Activated CD4-positive, alpha-beta T cell treated with anti-CD3 and anti-CD28 coated beads, Interleukin-2, amount 50 U/mL, for 48 hours (primary cell): ENCODE data around the gene MYCL.
"Not testable (repeated sequence)": the region's sequence is repeated elsewhere in the genome, so short reads cannot be mapped to it uniquely, and the experiment has no call there.

Experiments used
- DNase-seq, 2 experiments: peaks; one replicate each; pipeline ENCODE4 v3.0.0-alpha.2; 2020

MYCL gene

GRCh38 chr1:39915499-39916129, 13.9 kb upstream of the MYCL start:
- no peak for DNase-seq

DNA sequence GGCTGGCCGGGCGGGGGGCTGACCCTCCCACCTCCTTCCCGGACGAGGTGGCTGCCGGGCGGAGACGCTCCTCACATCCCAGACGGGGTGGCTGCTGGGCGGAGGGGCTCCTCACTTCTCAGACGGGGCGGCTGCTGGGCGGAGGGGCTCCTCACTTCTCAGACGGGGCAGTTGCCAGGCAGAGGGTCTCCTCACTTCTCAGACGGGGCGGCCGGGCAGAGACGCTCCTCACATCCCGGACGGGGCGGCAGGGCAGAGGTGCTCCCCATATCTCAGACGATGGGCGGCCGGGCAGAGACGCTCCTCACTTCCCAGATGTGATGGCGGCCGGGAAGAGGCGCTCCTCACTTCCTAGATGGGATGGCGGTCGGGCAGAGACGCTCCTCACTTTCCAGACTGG, 11.4 kb upstream of the MYCL start:
- DNase-seq, result not testable (repeated sequence)

DNA sequence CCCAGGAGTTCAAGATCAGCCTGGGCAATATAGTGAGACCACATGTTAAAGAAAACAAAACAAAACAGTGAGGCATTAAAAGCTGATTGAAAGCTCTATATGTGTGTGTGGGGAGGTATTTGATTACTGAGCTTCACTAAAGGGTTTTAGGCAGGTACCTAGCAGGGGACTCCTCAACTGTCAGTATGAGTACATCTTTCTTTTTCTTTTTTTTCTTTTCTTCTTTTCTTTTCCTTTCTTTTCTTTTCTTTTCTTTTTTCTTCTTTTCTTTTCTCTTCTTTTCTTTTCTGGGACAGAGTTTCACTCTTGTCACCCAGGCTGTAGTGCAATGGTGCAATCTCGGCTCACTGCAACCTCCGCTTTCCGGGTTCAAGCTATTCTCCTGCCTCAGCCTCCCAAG, 8.5 kb upstream of the MYCL start:
- DNase-seq, result no peak

- DNase-seq, result no peak
Measured at GRCh38 chr1:39908534-39908933, 6.8 kb upstream of the MYCL start.

DNA sequence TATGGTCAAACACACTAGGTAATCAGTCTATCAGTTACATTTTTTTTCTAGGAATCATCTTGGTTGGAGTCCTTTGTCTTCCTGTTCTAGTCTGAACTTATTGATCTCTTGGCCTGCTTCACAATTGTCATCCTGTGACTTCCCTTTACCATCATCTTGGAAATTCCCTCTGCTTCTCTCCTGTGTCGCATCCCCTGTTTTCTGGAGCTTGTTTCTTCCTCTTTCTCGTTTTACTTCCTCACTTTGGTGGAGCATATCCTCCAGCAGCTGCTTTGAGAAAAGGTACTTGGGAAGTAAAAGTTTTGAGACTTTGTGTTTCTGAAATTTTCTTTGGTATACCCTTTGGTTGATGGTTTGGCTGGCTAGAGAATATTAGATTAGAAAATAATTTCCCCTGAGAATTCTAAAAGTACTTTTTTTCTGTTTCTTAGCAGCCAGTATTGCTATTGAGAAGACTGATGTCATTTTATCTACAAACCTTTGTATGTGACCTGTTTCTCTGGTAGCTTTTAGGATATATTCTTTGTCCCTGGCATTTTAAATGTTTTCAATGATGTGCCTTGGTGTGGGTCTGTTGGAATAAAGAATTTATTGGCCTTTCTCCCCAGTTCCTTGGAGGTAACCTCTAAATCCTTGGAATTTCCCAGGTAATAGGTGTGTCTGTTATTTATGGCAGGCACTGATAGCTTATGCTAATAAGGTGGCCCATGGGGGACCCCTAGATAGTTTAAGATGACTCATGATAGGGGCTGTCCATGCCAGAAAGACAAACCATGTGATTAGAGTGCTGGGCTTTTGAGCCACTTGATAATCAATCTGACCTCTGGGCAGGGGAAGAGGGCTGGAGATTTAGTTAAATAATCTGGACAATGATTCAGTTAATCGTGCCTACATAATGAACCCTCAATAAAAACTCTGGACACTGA, 6.1 kb upstream of the MYCL start:
- no peak for DNase-seq

GRCh38 chr1:39905172-39905571, 3.5 kb upstream of the MYCL start:
- DNase-seq, result no peak

- DNase-seq, result no peak
Measured at GRCh38 chr1:39902460-39902807, 717 bp upstream of the MYCL start.

DNA sequence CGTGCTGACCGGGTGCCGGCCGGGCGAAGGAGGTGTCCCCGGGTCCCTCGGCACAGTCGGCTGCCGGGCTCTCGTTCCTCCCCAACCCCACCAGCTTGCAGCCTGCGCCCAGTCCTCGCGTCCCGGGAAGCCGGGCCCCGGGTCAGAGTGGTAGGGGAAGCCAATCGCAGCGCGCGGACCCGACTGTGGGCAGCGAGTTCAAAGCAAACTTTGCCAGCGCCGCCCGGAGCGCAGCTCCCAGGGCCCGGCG, 328 bp downstream of the MYCL start:
- DNase-seq, result peak in 1 of 2 experiments; percentile 29

DNA sequence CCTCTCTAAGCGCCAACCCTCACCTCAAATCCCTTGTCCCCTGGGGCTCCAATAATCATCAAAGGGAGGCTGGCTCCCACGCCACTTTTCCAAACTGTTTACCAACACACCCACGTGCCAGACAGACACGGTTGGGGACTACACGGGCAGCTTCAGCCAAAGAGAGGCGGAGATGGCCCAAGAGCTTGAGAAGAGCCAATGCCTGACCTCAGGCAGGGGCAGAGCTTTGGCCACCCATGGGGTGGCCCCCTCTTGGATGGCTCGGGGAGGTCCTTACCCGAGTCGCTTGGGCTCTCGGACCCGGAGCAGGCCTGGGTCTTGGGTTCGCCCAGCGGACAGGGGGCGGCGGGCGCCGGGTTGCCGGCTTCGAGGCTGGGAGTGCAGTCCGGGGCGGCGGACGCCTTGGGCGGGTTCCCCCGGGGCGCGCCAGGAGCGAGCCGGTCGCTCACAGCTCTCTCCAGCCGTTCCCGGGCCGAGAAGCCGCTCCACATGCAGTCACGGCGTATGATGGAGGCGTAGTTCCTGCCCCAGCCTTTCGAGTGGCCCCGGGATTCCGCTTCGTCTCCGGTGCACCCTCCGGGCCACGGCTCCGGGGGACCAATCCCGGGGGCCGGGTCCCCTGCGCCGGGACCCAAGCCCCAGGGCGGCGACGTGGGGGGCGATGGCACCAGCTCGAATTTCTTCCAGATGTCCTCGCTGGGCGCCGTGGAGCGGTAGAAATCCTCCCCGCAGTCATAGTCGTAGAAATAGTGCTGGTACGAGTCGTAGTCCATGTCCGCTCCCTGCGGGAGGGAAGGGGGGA, 854 bp downstream of the MYCL start:
- peak; percentile 16 to 32 for DNase-seq

- DNase-seq, result no peak
Measured at GRCh38 chr1:39899611-39900538, 1.8 kb downstream of the MYCL start.

GRCh38 chr1:39898648-39899603, 2.8 kb downstream of the MYCL start:
- DNase-seq, result no peak

GRCh38 chr1:39898191-39898590, 3.5 kb downstream of the MYCL start:
- no peak for DNase-seq

DNA sequence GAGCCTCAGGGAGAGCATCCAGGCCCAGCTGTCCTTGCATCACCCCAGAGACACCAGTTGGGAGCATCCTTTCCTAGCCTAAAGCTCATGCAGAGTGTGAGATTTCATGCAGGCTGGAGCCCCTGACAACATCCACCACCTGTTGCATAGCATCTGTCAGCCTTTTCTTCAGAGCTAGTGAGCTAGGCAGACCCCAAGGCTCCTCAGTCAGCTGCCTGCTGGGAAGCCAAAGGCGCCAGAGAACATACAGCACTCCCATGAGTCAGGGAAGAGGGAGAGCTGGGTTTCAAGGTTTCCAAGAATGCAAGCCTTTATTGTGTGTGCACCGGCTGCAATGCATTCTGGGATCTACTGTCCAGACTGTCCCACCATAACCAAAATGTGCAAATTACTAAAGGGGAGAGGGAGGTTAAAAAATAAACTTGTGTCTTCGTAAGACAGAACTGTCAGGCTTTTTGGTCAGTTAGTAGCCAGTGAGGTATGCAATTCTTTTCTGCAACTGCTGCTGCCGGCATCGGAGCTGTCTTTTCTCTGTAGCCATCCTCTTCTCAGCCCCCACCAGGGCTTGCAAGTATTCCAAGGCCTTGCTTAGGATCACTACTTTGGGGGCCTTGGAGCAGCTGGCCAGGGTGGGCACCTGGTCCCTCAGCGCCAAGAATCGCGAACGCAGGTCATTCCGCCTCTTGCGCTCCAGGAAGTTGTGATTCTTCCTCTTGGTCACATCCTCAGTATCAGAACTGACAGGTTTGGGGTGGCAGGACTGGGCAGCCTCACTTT, 4.6 kb downstream of the MYCL start:
- no peak for DNase-seq

GRCh38 chr1:39895731-39896480, 5.8 kb downstream of the MYCL start:
- DNase-seq, result no peak

- no peak for DNase-seq
Measured at GRCh38 chr1:39894884-39895495, 6.7 kb downstream of the MYCL start.

DNA sequence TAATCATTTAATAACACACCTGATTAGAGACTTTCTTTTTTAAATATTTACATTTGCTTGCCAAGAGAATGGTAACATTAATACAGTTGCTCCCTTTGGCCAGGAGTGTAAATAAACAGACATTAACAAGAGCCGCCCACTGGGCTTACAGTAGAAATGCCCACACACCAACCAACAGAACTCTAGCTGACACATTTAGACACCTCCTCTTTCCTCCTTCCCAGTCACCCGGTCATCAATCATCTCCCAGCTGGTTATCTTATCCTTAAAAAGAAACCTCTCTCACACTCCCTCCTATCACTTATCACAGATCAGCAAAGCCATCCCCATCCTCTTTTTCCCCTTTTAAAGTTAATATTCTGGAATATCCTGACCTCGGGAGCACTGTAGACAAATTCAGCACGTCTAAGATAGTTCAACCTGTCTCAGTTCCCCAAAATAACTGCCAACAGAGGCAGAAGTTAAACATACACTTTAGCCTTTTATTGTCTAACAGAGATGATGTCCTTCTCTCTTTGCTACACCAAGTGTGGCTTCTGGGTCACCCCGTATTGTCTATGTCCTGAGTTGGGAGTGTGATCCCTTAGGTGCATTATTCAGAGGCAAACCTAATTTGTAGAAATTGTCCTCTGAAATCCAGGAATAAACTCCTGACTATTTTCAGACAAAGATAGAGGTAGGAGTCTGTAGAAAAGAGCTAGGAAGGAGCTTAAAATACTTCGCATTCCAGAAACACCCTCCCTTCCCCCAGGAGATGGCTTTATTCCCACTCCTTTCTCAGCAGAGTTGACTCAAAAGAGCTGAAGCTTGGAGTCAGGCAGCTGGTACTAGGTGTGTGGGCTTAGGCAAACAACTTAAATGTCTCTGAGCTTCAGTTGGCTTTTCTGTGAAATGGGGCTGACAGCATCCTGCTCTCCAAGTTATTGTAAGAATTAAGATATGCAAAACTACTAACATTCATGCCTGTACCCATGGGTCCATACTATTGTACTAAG, 8.8 kb downstream of the MYCL start:
- no peak for DNase-seq

GRCh38 chr1:39890880-39891279, 10.8 kb downstream of the MYCL start:
- DNase-seq, result no peak

DNA sequence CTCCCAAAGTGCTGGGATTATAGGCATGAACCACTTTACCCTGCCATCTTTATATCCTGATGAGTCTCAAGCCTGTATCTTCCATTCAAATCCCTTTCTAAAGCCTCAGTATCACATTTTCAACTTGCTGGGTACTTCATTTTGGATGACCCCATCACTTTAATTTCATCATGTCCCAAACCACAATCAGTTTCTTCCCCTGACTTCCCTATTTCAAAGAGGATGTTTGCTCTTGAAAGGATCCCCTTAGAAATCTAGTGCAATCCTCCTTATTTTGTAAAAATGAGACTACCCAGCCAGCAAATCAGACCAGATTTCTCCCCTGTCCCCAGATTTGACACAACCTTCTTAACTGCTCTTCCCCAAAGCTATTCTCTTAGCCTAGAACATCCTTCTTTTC, 11.4 kb downstream of the MYCL start:
- no peak for DNase-seq
